SH-SY5Y (cell line): Measurements from ENCODE around the gene METAP2.

Source experiments
- GATA2 ChIP-seq: IDR thresholded peaks from 2 replicates; pipeline ENCODE4 v1.6.1; 2011; ENCODE audit warnings: mild to moderate bottlenecking, low read depth, low read length
- GATA3 ChIP-seq: IDR thresholded peaks from 2 replicates; pipeline ENCODE4 v1.6.1; 2011; ENCODE audit warnings: low read depth, mild to moderate bottlenecking, low read length, moderate library complexity

GRCh38 chr12:95484524-95484923 is 10.6 kb downstream of the METAP2 start:
- TF ChIP-seq GATA2 (no peak), GATA3 (no peak)
